ENCODE results near the gene GHDC.

GRCh38 chr17:42188749-42189650 is 5.3 kb downstream of the GHDC start:
- no peak for TF ChIP-seq EZH2phosphoT487 (IDR thresholded peaks at IDR 0.05; ENCODE audit: insufficient read depth, low read depth)
- TF ChIP-seq EZH2 (IDR thresholded peaks at IDR 0.05; ENCODE audit: insufficient read depth, poor library complexity, severe bottlenecking) = no peak
